HG02763 (cell line): Measurements from ENCODE around the gene PRUNE2.
"Not testable (repeated sequence)": the region's sequence is repeated elsewhere in the genome, so short reads cannot be mapped to it uniquely, and the experiment has no call there.

Experiments
- ATAC-seq: cut with Tn5 transposase; IDR thresholded peaks from one replicate; pipeline ENCODE4 v1.9.1; 2021; ENCODE audit warnings: mild to moderate bottlenecking, moderate library complexity; ENCODE audit not compliant: unreplicated experiment

Gene PRUNE2

GRCh38 chr9:76608575-76609273 lies 297.2 kb downstream of the PRUNE2 start:
- no peak for ATAC-seq

- ATAC-seq = no peak
These were observed 298.0 kb downstream of the PRUNE2 start for GRCh38 chr9:76607730-76608436.

DNA sequence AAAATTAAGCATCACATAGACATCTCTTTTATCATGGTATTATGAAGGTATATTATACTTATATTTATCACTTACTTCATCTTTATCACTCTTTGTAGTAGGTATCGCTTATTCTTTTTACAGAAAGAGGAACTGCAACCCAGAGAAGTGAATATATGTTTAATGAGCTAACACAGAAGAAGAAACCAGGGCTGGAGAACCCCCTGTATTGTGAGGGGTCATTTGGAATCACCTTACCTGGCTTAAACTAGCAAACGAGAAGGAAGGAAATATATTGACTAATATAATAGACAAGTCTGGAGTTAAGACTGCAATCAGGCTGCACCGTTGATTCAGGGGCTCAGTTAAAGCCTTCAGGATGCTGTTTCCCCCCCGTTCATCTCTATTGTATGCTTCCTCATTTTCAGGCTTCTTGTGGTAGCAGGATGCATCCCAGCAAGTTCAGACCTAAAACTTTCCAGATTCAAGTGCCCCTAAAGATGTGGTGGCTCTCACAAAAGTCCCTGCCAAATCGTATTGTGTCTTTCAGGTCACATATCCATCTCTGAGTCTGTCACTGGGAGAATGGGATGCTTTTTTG lies 300.5 kb downstream of the PRUNE2 start:
- ATAC-seq = peak; percentile 71

- no peak for ATAC-seq
These were observed 301.9 kb downstream of the PRUNE2 start for GRCh38 chr9:76603931-76604570.

DNA sequence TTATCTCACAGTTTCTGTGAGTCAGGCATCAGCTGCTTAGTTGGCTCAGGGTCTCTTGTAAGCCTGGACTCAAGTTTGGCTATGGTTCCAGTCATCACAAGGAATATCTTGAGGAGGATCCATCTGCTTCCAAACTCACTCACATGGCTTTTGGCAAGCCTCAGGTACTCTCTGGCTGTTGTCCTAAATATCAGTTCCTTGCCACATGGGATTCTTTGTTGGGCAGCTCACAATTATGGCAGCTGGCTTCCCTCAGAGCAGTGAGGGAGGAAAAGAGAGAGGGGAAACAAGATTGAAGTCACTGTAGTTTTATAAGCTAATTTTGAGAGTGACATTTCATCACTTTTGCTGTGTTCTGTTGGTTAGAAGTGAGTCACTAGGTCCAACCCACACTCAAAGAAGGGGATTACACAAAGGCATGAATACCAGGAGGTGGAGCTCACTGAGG lies 302.4 kb downstream of the PRUNE2 start:
- no peak for ATAC-seq

DNA sequence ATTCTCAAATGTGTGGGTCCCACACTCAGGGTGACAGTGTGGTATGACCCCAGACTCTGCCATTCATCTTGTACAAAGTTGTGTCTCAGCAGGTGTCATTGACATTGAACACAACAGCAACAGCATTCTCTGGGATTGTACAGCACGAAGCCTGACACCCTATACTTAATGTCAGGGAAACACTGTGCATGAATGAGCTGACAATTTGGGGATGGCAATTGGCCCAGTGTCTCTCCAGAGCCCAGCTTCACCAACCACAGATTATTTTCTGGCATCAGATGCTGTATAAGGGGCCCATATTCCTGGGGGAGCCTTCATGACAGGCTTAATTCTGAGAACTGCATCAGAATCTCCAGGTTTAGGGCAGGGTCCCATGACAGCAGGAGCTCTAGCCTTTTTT lies 303.7 kb downstream of the PRUNE2 start:
- ATAC-seq = no peak

GRCh38 chr9:76600007-76600615 lies 305.8 kb downstream of the PRUNE2 start:
- ATAC-seq = no peak

- ATAC-seq = no peak
These were observed 306.9 kb downstream of the PRUNE2 start for GRCh38 chr9:76598981-76599380.

DNA sequence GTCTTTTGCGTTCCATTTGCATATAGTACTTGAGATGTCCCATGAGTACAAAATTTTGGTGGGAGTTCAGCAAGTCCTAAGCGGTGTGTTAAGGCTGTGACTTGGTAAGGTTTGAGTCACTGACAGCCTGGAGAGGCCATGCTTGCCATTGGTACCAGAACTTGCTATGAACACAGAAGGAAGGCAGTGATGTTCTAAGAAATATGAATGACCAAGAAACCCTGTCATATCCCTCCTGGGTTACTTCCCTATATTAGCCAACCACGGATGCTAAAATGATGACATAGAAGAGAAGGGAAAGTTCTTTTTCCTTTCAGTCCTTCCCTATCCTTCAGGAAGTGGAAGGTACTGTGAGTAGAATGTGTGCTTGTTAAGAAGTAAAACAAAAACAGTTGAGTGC lies 310.3 kb downstream of the PRUNE2 start:
- no peak for ATAC-seq

DNA sequence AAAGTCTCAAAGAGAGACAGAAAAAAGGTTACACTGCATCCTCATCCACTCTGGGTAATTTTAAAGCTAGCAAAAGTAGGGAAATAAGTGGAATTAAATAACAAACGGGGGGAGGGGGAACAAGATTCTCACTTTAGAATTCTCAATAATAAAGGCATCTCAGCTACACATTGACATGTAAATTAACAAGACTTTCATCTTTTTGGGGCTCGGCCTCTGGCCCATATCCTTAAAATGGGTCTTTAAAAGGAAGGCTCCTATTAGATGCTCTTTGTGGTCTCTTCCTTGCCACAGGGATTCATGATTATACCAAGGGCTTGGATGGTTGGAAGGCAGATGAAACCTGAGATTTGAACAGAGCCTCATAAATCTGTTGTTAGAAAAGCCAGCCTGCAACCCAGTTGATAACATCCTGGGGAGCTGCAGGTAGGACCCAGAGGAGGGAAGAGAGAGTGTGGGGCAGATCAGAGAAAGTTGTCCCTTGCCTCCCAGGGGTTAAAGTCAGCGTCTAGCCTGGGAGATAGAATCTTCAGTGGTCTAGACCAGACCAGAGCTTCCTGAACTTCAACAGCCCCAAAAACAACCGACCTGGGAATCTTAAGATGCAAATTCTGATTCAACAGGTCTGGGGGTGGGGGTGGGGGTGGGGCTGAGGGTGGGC lies 311.0 kb downstream of the PRUNE2 start:
- ATAC-seq = no peak

GRCh38 chr9:76593961-76594735 lies 311.8 kb downstream of the PRUNE2 start:
- not testable (repeated sequence) for ATAC-seq

DNA sequence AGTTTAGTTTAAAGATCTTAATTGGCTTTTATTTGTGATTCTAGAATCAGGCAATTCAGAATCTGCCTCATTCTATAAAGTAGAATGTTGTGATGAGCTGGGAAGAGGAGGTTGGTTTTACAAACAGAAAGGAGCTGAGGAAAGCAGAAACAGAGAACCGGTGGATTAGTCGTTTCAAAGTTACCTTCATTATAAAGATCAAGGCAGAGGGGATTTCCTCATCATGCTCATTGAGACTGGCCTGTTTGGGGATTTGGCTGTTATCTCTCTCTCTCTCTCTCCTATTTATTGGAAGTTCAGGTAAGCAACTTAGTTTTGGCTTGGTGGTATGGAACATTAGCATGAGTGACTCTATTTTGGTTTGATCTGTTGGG lies 313.0 kb downstream of the PRUNE2 start:
- no peak for ATAC-seq

- ATAC-seq = no peak
These were observed 313.6 kb downstream of the PRUNE2 start for GRCh38 chr9:76592091-76592973.

GRCh38 chr9:76591256-76591950 lies 314.5 kb downstream of the PRUNE2 start:
- ATAC-seq = no peak

DNA sequence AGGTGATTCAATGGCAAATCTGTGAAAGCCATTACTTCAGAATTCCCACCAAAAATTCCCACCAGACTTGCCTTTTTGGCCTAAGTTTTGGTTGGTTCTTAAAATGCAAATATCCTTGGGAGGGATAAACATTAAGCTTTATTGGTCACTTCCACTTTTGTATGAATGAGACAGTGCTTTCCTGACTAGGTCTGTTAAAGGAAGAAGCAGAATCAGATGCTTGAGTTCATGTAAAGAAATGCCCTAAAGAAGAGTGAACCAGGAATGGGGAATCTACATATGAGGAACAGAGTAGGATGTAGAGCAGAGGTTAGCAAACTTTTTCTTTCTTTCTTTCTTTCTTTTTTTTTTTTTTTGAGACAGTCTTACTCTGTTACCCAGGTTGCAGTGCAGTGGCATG lies 317.6 kb downstream of the PRUNE2 start:
- ATAC-seq = no peak

DNA sequence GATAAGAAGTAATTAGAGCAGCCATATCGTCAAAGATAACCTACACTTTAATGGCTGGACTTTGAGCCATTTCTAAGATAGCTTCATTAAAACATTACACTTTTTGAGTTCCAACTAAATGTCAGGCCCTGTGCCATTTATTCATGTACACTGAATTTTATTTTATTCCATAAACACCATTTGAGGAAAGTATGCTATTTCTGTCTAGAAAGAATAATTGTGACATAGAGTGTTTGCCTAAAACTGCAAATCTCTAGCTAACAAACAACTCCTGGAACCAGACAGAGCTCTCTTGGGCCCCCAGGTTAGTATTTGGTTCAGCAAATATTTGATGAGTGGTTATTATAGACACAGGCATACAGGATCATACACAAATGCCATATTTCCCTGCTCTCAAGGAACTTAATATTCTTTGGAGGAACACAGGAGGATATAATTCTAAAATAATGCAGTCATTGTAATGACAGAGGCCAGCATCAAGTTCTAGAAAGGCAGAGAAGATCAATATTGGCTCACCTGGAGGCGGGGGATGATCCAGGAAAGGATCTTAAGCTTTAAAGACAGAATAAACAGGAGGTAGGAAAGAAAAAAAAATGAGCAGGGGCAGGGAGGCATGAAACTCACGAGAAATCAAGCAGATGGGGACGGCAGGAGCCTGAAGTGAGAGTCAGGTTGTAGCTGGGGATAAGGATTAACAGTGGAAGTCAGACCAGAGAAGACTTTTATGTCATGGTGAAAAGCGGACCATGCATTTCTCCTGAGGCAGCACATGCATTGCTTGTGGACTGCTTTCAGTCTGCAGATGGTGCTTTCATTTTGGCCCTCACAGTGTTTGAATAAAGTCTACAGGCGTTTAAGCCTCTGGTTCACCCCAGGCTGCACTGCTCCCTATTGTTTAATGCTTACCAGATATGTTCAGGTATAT lies 319.3 kb downstream of the PRUNE2 start:
- no peak for ATAC-seq
